Endothelial cell of hepatic sinusoid (primary cell): ENCODE data around the gene ECT2L.

ENCODE experiments used
- in situ Hi-C: cut with HindIII; loops from 2 replicates; pipeline ENCODE4 v1.10.0; 2017; ENCODE audit warnings: low sequenced_read_pairs

Gene ECT2L, protein sequence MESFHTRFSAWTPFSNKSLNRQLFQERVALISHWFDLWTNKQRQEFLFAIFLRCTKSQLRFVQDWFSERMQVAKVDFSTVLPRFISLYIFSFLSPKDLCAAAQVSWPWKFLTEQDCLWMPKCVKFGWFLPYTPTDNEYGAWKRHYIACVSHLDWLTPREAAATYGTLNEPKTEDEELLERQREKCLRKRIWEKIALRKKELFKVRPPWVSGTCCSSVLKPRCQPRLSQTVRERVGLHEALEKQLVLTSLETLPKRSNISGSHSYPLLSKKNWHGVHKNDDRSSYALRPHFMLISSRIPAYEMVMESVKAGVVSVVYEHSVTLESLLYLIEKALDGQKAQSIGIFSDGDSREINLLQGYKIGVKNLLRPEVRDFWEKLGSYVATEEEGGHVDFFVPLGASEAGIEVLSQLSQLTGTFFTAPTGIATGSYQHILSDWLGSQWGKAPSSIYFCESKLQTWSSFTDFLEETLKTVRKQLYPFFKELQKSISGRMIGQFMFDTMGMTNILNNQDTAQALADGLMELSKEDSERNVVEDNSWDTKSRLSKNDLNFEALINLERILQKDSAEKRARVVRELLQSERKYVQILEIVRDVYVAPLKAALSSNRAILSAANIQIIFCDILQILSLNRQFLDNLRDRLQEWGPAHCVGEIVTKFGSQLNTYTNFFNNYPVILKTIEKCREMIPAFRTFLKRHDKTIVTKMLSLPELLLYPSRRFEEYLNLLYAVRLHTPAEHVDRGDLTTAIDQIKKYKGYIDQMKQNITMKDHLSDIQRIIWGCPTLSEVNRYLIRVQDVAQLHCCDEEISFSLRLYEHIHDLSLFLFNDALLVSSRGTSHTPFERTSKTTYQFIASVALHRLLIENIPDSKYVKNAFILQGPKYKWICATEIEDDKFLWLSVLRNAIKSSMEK

DNA sequence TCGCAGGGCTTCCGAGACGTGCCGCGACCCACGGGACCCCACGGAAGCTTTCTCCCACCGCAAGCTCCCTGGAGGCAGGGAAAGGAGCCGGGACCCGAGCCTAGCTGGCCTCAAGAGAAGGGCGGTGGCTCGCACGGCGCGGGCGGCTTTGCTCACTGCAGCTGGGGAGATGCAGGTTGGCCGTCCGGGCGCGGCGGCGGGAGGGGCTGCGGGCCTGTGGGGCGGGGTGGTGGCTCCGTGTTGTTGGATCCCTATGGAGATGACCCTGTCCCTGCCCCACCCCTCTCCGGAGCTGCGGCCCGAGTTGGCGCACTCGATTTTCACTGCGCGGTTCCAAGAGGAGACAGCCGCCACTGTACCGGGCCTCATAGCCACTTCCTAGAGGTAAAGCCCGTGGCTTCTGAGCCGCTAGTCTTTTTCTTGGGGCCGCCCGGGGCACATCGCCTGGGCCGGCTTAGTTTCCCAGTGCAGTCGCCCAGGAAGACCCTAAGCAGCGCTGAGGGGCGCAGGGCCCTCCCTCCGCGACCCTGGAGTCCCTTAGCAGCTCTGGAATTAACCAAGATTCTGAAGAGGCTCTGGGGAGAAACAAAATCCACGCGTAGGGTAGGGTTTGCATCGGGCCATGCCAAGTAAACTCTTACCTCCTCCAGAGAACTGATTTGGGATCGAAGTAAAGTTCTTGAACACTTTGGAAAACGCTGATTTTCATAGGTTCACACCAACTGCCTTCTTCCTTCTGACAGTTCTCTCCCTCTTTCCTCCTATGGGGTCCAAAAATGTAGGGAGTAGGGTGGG lies at the start of gene ECT2L:
Gene ECT2L (plus strand): TSS at position 279 of the 795 bp plus-strand sequence. CDS start 17,188 bp downstream, outside the sequence.
- in situ Hi-C loops: no loop called here

DNA sequence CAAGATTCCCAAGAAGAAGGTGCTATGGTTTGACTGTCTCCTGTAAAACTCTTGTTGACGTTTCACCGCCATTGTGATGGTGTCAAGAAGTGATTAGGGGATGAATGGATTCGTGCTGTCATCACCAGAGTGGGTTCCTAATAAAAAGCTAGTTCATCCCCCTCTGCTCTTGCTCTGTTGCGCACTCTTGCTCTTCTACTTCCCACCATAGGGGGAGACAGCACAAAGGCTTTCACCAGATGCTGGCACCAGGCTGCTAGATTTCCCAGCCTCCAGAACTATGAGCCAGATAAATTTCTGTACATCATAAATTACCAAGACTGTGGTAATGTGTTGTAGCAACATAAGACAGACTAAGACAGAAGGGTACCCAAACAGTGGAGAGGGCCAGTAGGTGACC lies 43.9 kb upstream of the ECT2L start:
- in situ Hi-C loops: no loop called here

DNA sequence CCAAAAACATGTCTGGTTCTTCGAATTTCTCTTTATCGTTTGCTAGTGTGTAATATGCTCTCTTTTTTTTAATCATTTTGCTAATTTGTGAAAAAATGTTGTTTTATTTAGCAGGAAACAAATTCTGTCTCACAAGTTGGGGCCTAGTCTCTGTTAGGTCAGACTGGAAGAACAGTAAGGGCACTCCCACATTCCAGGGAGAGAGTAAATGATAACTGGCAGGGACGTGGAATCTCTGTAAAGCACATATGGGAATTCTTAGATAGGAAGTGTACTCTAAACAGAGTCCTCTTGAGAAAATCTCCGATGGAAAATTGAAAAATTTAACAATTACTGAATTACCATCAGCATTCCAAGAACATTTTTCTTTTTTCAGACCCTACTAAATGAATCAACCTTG lies 38.8 kb upstream of the ECT2L start:
- in situ Hi-C loops: no loop called here

DNA sequence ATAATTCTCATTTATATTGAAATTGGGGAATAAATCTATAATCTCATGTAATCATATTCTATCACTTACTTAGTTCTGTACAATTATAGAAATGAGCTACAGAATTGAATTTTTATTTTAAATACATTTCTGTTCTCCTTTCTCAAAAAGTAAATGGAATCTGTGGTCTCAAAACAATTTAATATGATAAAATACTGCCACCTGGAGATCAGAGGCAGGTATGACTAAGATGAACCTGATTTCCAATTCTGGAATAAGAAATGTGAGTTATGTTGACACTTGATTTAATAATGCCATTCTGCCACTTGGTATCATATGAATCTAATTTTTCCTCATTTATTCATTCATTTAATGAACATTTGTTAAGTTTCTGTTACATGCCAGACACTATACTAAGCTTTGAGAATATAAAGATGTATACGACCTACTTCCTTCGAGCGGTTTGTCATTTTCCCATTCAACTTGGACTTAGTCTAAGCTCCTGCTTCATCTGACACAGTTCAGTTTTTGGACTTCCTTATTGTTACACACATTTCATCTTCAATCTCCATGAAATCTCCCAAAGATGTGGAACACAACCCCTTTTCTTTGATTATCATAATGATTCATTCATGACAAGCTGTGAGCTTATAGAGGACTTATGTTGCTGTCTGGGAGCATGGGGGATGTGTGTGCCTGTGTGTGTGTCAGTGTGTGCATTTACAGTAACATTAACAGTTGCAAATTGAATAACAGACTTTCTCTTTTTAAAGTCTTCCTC lies 29.8 kb upstream of the ECT2L start:
- in situ Hi-C loops: no loop called here

DNA sequence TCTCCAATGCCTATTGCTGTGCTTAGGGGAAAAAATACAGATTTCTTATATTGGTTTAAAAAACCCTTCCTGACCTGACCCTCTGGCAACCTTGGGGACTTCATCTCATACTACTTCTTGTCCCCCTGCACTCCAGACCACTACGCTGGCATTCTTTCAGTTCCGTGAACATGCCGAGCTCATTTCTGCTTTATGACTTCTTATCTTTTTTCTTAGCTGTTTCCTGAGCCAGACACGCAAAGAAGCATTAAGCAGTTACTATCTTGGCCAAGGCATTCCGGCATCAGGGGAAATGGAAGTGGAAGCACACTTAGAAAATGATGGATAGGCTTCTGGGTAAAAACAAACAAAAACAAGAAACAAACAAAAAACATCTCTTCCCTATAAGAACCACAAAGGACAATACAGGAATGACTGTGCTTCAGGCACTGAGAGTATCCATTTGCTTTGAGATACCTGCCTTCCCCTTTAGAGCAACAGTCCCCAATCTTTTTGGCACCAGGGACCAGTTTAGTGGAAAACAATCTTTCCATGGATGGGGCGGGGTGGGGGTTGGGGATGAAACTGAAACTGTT lies 26.7 kb upstream of the ECT2L start:
- in situ Hi-C loops: no loop called here

DNA sequence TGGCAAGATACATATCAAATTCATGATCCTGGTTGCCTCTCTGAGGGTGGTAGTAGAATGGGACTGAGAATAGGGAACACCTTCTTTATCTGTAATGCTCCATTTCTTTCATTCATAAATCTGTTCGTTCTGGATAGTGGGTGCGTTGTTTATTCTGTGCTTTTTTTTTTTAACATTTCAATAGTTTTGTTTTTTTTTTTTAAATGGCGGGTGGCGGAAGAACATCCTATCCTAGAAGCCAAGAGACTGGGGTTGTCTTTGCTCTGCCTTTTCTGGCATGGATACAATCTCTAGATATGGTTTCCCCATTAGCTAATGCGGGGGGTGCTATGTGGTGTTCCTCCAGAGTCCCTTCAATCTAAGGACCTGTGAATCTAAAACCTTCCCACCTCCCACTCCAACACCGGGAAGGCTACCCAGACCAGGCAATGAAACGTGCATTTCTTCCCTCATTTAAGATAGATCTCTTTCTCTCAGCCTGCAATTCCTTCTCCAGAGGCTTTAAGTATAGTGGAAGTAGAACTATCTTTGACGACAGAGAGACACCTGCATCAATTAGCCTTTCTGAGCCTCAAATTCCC lies 23.2 kb upstream of the ECT2L start:
- in situ Hi-C loops: no loop called here

DNA sequence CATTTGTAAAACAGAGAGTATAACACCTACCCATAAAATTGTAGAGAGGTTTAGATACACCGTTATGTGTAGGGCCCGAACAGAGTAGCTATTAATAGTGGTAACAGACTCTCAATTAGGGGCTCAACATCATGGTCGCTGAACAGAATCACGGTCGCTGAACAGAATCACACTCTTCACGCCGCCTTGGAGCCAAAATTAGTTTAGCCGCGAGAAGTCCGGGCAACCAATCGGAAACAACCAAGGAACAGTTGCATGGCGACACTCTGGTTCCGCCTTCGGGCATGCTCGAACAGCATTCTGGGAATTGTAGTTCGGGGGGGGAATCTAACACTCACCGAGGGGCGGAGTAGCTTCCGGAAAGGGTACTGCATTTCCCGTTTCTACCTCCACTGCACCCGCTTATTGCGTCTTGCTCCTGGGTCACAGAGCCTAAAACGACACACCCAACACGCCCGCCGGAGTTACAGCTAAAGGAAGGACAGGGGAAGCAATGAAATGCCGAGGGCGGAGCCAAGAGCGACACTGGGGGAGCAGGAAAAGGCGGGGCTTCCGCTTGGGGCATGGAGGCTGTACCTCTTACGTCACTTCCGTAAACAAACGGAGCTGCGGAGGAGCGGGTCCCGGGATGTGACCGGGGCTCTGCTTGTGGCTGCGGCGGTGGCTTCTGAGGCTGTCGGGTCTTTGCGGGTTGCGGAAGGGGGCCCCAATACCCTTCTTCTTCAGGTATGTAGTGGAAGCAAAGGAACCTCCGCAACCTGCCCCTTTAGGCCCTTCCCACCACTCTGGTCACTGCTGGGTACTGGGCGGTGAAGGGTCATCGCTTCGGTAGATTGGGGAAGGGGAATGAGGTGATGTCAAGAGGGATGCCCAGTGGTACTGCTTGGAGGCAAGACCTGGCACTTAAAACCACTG lies 22.5 kb upstream of the ECT2L start, which contains the start of gene CCDC28A:
Gene CCDC28A (plus strand): TSS at position 593 of the 915 bp plus-strand sequence. CDS start 2,352 bp downstream, outside the sequence.
- in situ Hi-C loops: no loop called here

DNA sequence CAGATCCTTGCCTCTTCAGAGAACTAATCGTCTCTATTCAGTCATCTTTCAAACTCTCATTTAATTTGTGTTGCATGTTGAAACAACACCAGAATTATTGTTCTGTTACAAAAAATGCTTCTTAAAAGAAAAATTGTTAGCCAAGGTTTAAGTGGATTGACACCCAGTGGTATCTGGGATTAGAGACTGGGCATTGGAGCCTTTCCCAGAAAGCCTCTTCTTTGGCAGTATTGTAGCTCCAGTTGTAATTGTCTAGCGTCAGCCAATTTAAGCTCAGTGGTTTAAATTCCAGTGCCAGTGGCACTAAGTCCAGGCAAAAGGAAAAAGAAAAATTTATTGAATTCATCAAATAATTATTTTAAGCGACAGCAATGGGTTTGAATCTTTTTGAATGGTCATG lies 21.5 kb upstream of the ECT2L start:
- in situ Hi-C loops: no loop called here

DNA sequence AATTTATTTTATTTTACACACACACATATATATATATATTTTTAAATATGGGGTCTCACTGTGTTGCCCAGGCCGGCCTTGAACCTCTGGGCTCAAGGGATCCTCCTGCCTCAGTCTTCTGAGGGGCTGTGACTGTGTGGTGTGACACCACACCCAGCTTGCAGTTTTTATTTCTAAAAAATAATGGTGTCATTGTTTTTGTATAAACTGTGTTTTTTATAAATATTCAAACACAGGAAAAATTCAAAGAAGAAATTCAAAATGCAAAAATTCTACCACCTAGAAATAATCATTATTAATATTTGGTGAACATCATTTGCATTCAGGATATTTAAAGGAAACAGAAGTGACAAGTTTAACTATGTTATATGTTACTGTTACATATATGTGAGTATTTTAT lies 19.2 kb upstream of the ECT2L start:
- in situ Hi-C loops: no loop called here

DNA sequence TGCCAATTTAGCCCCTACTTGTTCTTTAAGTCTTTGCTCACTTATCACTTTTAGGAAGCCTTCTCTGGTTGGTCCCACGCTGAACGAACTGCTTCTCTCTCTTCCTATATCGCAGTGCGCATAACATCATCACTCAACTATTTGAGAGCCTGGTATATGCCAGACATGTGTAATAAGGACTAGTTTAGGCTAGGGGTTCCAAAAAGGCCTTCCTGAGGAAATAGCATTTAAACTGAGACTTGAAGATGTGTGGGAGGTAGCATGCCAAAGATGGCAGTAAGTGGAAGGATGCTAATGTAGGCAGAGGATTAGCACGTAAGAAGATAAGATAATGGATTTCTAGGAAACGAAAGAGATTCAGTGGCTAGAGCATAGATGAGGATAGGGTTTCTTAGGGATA lies 17.6 kb upstream of the ECT2L start:
- in situ Hi-C loops: no loop called here

DNA sequence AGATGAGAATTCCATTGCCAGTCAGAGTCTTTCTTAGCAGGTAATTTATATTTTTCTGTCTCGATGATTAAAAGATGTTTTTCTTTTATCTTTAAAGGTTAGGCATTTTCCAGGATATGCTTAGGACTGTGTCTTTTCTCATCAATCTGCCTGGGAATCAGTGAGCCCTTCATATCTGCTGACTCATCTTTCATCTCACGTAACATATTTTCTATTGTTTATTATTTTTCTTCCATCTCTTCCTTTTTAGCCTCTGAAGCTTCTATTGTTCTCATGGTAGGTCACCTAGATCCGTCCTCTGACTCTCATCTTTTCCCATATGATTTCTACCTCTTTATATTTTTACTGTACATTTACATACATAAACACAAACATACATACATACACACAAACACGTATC lies 13.6 kb upstream of the ECT2L start:
- in situ Hi-C loops: no loop called here

DNA sequence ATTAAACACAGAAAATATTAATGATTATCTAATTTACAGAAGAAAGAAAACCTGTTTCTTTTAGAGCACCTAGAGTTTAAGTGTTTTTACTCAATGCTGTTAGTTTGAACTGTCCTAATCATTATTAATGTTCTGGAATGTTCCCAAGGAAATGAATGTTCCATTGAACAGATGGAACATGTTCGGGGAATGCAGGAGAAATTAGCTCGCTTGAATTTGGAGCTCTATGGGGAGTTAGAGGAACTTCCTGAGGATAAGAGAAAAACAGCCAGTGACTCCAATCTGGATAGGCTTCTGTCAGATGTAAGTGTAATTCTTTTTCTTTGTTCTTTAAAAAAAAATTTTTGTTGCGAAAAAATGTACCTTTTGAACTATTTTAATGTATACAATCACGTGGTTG lies 10.8 kb upstream of the ECT2L start:
- in situ Hi-C loops: no loop called here

DNA sequence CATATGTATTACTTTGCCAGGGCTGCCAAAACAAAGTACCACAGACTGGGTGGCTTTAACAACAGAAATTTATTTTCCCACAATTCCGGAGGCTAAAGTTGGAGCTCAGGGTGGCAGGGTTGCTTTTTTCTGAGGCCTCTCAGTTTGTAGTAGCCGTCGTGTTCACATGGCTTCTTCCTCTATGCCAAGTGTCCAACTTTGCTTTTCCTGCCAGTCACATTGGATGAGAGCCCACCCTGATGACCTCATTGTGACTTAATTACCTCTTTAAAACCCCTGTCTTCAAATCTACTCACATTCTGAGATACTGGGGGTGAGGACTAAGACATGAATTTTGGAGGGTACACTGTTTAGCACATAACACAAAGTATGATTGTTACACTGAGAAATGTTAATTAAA lies 9.9 kb upstream of the ECT2L start:
- in situ Hi-C loops: no loop called here

DNA sequence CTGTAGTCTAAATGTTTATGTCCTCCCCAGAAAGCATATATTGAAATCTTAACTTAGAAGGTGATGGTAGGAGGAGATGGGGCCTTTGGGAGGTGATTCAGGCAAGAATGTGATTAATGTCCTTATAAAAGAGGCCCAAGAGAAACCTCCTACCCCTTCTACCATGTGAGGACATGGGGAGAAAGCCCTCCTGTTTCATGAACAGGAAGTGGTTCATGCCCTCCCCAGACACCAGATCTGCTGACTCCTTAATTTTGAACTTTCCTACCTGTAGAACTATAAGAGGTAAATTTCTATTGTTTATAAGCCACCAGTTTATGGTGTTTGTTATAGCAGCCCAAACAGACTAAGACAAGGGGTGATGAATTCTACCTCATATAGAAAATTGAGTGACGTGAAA lies 8.7 kb upstream of the ECT2L start:
- in situ Hi-C loops: no loop called here

DNA sequence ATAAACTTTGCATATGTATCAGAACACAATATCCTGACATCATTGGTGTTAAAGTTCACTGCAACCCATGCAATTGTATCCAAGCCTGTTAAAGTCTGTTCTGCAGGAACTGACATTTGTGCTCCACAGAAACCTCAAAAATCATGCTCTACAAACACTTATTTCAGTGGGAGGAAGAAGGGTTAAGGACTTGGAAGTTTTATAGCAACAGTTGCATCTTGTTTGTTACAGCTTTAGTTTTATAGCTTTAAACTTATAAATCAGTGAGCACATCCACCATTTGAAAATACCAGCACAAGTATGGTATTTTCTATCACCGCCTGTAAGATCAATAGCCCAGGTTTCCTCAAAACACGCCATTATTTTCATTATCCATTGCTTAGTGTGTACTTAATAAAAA lies 884 bp downstream of the ECT2L start:
- in situ Hi-C loops: no loop called here

DNA sequence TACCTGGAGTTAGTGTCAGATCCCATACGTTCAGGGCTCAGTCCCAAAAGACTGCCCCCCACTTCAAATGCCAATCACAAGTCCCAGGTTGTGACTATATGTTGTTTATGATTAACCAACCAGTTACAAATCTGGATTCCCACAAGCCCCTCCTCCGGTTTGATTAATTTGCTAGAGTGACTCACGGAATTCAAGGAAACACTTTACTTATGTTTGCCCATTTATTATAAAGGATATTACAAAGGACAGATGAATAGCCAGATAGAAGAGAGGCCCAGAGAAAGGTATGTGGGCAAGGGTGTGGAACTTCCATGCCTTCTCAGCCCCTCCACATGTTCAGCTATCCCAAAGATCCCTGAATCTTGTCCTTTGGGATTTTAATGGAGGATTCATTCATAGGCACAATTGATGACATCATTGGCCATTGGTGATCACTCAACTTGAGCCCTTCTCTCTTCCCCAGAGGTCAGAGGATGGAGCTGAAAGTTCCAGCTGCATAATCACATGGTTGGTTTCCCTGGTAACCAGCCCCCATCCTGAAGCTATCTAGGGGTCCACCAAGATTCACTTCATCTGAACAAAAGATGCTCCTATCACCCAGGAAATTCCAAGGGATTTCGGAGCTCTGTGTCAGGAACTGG lies 2.0 kb downstream of the ECT2L start:
- in situ Hi-C loops: no loop called here

DNA sequence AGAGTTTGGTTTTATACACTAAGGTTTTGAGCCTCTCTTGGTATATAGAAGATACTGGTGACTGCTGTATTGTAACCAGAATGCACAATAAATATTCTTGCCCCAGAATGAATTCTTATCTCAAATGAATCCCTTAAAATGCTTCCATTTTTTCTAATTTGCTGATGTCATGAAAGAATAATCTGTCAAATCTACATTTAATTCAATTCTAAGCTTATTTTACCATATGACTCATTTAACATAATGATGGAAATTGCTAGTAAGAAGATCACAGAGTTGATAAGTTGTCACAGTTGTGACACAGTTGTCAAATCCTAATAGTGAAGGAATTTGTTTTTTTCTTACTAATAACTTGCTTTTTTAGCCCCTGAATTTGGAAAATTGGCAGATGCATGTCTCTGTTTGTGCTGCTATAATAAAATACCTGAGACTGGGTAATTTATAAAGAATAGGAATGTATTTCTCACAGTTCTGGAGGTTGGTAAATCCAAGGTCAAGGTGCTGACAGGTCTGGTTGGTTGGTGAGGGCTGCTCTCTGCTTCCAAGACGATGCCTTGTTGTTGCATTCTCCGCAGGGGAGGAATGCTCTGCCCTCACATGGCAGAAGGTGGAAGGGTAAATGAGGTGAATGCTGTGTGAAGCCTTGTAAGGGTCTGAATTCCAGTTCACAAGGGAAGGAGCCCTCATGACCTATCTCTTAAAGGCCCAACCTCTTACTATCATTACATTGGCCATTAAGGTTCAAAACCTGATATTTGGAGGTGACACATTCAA lies 4.7 kb downstream of the ECT2L start:
- in situ Hi-C loops: loop anchor here (25.0 kb wide), 1 partner anchor 212 kb away; no protein-coding TSS in a partner anchor
